Activated CD8-positive, alpha-beta memory T cell treated with anti-CD3 and anti-CD28 coated beads for 24 hours (primary cell): ENCODE data around the gene MMP19.
A peak's percentile ranks its signal among the peaks of the same experiment; 100 is the strongest.
"Not testable (repeated sequence)": the region's sequence is repeated elsewhere in the genome, so short reads cannot be mapped to it uniquely, and the experiment has no call there.

ENCODE experiments used
- DNase-seq: peaks from one replicate; pipeline ENCODE4 v3.0.0-alpha.2; 2020

MMP19 gene

DNA sequence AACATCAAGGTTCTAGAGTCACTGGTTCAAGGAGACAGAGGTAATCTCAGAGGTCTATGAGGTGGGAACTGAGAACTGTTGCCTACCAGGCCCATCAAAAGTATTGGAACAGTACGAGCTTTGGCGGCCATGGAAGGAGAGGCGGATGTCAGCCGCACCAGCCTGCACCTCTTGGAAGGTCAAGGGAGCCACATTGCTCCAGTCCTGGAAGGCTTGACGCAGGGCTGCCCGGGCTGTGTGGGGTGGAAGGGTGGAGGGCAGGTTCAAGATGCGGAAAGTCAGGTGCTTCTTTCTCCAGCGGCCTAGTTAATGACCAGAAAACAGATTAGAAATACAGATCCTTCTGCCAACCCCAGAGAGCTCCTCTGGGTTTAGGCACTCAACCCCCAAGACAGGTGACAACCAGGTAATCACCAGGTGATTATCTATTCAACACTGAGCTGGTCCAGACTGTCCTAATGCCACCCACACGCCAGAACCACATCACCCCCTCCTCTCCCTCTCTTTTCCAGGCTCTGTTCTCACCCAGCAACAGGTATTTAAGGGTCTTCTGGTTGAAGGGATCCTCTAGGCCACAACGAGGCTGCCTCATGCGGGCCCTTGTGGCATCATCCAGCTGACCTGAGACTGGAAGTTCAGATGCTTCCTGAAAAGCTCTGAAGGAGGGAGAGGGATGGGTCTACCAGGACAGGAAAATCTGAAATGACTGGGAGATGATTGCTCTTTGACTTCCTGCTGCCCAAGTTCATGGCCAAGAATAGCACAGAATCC, 2.0 kb downstream of the MMP19 start:
- DNase-seq: no peak

DNA sequence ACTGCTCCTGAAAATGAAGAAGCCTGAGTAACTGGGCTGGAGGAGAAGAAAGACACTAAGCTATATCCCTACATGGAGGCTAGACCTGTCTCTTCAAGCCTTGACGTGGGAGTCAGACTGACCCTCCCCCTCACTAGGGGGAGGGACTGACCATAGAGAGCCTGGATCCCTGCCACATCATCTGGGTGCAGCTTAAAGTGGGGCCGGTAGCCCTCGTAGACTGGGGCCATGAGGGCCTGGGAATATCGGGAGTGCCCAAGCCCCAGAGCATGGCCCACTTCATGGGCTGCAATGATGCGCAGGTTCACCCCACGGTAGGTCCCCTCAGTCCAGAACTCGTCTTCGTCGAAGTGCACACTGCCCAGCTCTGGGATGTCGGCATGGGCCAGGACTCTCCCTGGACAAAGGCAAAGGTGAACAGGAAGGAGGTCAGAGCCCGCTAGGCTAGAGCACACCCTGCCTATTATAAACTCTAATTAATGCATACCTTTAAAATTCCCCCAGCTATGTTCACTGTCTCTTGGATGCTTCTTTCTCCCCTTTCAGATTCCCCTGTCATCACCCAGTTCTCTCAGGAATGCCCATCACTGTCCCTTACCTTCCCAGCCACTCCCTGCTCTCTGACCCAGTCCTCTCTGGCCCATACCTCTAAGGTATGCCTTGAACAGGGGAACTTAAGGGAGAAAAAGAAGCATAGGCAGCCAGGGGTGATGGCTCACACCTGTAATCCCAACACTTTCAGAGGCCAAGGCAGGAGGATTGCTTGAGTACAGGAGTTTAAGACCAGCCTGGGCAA, 3.2 kb downstream of the MMP19 start:
- DNase-seq: no peak

- no peak for DNase-seq
Measured at GRCh38 chr12:55838361-55838760, 4.4 kb downstream of the MMP19 start.

DNA sequence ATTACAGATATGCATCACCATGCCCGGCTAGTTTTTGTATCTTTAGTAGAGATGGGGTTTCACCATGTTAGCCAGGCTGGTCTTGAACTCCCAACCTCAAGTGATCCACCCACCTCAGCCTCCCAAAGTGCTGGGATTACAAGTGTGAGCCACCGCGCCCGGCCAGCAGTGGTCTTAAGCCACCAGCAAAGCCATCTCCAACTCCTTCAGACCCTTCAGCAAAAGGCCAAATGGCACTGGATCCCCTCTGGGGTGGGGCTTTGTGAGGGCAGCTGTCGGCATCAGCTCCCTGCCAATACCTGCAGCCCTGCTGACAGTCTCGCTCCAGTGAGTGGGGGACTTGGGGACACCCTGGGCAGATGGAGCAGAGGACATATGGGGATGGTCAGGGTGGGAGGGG, 8.3 kb downstream of the MMP19 start:
- DNase-seq: not testable (repeated sequence)

DNA sequence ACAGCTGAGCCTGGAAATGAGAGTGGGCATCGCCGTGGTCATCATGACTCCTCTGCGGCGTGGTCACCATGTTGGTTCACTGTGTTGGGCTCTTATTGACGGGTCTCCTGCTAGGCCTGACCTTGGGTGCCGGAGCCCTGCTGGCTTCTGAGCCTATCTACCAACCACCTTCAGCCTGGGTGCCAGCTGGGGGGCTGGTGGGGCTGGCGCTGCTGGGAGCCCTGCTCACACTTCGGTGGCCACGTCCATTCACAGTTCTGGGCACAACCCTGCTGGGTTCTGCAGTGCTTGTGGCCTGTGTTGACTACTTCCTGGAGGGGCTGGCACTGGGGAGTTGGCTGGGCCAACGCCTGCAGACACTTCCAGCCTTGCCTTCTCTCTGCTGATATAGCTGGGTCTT, 9.7 kb downstream of the MMP19 start:
- no peak for DNase-seq

- no peak for DNase-seq
Measured at GRCh38 chr12:55831447-55831815, 11.3 kb downstream of the MMP19 start.

DNA sequence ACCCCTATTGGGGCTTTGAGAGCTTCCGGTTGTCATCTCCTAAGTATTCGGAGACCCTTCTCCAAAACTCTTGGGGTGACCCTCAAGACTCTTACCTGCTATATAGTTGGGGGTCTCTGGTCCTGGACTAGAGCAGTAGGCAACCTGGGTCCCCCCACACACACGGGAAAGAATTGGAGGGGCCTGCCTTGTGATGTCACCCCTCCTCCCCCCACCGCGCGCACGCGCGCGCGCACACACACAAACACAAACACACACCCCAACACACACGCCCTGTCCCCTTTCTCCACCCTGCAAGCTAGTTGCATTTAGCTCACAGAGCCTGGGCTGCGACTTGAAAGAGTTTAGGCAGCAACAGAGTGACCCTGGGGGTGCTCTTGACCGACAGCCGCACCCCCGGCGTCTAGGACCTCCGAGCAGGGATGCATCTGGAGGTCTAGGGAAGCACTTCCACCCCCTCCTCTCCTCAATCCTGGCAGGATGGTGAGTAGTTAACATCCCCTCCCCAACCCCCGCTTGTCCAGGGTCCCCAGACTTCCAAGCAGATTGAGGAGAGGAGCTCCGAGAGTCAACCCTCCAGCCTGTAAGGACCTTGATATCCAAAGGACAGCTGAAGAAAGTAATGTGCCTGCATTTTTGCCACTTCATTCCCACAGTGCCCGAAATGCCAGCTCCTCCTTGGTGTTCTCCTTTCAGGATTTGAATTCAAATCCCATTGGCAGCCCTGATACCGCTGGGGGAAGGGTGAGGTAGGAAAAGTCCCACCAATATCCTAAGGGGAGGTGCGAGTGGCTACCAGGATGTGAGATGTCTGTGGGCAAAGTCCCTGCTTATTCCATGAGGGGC, 11.9 kb downstream of the MMP19 start:
- peak; percentile 78 for DNase-seq

- DNase-seq: peak; percentile 79
Measured at GRCh38 chr12:55829967-55830600, 12.7 kb downstream of the MMP19 start.

GRCh38 chr12:55828357-55828756, 14.4 kb downstream of the MMP19 start:
- no peak for DNase-seq

DNA sequence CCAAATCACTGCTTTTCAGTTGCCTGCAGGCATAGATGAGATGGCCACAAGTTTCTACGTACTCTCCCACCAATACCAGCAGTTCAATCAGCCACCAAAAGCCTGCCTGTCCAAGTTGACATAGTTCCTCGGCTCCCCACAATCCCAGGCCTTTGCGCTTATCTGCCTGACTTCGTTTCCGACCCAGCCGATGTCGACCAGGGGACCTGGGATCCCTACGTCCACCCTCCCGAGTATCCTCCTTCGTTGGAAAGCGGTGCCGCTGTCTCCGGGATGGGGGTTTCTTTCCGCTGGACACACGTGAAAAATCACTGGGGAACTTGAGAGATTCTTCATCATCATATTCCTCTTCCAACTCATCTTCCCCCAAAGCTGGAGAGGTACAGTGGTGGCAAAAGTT, 14.9 kb downstream of the MMP19 start:
- DNase-seq: no peak

- no peak for DNase-seq
Measured at GRCh38 chr12:55824726-55825125, 18.0 kb downstream of the MMP19 start.

GRCh38 chr12:55823419-55823818, 19.3 kb downstream of the MMP19 start:
- DNase-seq: peak; percentile 32

DNA sequence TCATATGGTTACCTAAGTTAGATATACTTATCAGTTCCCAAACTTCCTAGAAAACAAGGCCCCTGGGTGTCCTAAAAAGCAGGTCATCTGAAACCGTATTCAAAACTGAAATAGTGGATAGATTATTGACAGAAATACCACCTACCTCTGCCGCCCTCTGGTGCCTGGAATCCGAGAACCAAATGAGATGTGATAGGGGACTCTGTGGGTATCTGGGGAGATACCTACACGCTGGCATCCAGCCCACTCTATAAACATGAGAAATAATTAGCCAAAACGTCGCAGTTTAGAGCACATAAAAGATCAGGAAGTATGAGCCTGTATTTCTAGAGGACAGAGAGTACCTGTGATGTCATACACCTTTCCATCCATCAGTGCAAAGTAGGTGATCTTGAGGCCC, 20.5 kb downstream of the MMP19 start:
- DNase-seq: peak; percentile 42

- no peak for DNase-seq
Measured at GRCh38 chr12:55820679-55821078, 22.1 kb downstream of the MMP19 start.

DNA sequence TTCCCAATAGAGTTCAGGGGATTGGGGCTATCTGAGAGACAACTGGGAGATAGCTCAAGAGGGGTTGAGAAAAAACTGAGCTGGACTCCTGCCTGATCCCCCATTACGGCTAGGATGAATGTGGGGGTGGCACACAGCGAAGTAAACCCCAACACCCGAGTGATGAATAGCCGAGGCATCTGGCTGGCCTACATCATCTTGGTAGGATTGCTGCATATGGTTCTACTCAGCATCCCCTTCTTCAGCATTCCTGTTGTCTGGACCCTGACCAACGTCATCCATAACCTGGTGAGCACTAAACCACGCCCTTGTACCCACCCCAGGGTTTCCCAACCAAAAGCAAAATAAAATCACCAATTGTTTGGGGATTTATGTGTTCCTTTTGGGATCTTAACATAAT, 23.9 kb downstream of the MMP19 start:
- peak; percentile 51 for DNase-seq

DNA sequence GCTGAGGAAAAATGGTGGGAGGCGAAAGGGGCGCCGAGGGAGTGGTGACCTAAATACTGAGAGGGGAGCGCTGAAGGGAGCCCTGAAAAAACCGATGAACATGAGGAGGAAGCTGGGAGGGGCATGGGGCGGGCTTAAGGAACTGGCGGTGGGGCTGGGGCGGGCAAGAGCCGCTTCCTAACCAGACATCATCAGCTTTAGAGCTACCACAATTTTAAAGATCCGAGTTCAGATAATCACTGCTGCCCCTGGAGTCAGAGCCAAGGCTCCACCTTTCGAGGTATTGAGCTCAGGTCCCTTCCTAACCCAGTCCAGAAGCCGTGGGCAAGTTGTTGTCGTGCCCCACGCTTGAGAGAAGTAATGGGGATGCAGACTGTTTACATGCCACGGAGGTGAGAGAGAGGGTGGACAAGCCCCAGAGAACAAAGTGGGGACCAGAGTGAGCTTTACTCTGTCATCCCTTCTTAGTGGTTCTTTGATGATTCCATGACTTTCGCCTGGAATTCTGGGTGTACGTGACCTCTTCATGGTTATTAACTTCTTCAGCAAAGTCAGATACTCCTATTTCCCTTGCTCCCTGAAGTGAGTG, 24.5 kb downstream of the MMP19 start:
- DNase-seq: no peak

GRCh38 chr12:55817345-55818139, 25.2 kb downstream of the MMP19 start, which contains the start of the genes ORMDL2 and SARNP:
Gene ORMDL2 (plus strand): TSS chr12:55818041. CDS start chr12:55819000, 959 bp downstream.
Gene SARNP (minus strand): TSS chr12:55817724. CDS start chr12:55817701, 23 bp downstream.
- DNase-seq: peak; percentile 93

DNA sequence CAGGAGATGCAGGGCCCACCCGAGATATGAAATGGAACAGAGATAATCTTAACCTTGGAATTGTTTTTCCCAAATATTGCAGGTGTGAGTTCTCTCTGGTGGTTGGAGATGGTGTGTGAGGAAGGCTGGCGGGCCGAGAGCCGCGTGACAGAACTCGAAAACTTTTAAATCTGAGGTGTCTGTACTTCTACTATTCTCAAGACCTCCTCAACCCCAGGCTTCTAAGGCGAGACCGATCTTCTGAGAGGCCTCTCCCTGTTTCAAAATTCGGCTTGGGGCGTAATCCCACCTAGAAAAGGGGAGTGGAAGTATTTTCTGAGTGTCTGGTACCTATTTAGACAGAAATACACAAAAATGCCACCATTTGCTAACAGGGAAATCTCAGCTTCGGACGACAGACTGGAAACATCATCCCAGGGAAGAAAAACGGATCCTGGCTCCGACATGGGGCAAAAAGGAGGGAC, 25.8 kb downstream of the MMP19 start:
- DNase-seq: no peak

GRCh38 chr12:55815473-55815872, 27.3 kb downstream of the MMP19 start:
- DNase-seq: no peak

- no peak for DNase-seq
Measured at GRCh38 chr12:55814257-55814656, 28.5 kb downstream of the MMP19 start.

- DNase-seq: no peak
Measured at GRCh38 chr12:55812088-55812487, 30.6 kb downstream of the MMP19 start.
